ENCODE results near the gene CCDC12.

DNA sequence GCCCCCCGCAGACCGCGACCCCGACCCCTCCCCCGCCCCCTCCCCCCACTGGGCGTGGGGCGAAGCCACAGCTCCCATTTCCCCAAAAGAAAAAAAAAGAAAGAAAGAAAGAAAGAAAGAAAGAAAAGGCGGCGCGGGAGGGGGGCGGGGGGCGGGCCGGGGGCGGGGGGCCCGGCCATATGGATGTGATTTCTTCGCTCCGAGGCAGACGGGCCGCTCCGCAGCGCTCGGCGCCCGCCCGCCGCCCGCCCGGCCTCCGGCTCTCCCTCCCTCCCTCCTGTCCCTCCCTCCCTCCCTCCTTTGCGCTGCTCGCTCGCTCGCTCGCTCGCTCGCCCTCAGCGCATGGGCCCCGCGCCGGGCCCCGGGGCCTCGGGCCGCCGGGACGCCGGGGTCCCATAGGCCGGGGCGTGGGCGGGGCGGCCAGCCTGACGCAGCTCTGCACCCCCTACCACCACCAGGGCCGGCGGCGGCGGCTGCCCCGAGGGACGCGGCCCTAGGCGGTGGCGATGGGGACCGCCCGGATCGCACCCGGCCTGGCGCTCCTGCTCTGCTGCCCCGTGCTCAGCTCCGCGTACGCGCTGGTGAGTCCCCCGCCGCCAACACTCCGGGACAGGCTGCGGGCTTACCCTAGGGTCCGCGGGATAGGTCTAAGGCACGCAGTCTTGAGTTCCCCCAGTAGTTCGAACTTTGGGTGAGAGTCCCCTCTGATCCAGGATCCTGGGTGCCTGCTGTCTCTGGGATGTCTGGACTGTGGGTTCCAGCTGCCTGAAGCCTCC lies 93.3 kb downstream of the CCDC12 start:
- TF ChIP-seq, protein P1, sequence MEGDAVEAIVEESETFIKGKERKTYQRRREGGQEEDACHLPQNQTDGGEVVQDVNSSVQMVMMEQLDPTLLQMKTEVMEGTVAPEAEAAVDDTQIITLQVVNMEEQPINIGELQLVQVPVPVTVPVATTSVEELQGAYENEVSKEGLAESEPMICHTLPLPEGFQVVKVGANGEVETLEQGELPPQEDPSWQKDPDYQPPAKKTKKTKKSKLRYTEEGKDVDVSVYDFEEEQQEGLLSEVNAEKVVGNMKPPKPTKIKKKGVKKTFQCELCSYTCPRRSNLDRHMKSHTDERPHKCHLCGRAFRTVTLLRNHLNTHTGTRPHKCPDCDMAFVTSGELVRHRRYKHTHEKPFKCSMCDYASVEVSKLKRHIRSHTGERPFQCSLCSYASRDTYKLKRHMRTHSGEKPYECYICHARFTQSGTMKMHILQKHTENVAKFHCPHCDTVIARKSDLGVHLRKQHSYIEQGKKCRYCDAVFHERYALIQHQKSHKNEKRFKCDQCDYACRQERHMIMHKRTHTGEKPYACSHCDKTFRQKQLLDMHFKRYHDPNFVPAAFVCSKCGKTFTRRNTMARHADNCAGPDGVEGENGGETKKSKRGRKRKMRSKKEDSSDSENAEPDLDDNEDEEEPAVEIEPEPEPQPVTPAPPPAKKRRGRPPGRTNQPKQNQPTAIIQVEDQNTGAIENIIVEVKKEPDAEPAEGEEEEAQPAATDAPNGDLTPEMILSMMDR (IDR thresholded peaks at IDR 0.05), result no peak
- no peak for TF ChIP-seq POLR2A (IDR thresholded peaks at IDR 0.05)

Data from uterus (tissue), 2 donors.